ENCODE results near the gene IL6ST. TPM values are rescaled to one million over a fixed set of nuclear protein-coding genes. Genes with fewer than 3 reads are reported as not detected.

Gene IL6ST
- polyA plus RNA-seq, 1 donor (not counting 4 experiments of a cell fraction or from before 2014, with no cell fraction given): 41.3 TPM

DNA sequence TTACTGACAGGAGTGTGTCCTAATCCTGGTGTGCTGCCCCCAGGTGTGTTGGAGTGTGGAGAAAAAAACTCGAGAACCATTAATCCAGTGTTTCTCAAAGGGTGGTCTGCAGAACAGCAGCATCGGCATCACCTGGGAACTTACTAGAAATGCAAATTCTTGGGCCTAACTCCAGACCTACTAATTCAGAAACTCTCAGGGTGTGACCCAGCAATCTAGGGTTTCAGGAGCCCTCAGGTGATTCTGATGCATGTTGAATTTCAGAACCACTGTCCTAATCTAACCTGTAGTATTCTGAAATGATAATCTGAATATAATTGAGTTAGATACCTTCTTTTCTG is 30.0 kb upstream of the IL6ST start:
- H3K9me1 ChIP-seq (ENCODE audit: control insufficient read depth, extremely low read depth, insufficient read depth, low read length): no peaks in the 10 kb centered on the region
- H3K4me1 ChIP-seq (ENCODE audit: control insufficient read depth, extremely low read depth, insufficient read depth, low read length): peaks cover 4% of the 10 kb centered on the region
- H3K4me3 ChIP-seq (ENCODE audit: control insufficient read depth in 2 of 3, extremely low read depth in 1 of 3, insufficient read depth in 2 of 3, low read depth in 1 of 3, low read length in 3 of 3): no peak overlapping the region
- dilution Hi-C loops (cut with MboI; ENCODE audit: extremely low pct_ligation_motif_present, low sequenced_read_pairs): no loop called here
- no peak overlapping the region for H3K27ac ChIP-seq (ENCODE audit: control insufficient read depth, insufficient read depth, low read length)
- H3K9ac ChIP-seq (ENCODE audit: control insufficient read depth, extremely low read depth, insufficient read depth, low read length): no peak overlapping the region
- TF ChIP-seq EZH2 (IDR thresholded peaks at IDR 0.05; ENCODE audit: low read length) (no peak), CTCF (optimal IDR thresholded peaks at IDR 0.05 in 1 of 3, IDR thresholded peaks at IDR 0.05 in 1 of 3, conservative IDR thresholded peaks at IDR 0.05 in 1 of 3; ENCODE audit: extremely low read depth in 1 of 3, insufficient read depth in 2 of 3, low read length in 3 of 3) (no peak)
- no peak overlapping the region for H2AFZ ChIP-seq (ENCODE audit: control insufficient read depth, low read length)
- no peaks in the 10 kb centered on the region for H4K20me1 ChIP-seq (ENCODE audit: control insufficient read depth, extremely low read depth, insufficient read depth, low read length)
- no peaks in the 10 kb centered on the region for H3K79me2 ChIP-seq (ENCODE audit: control insufficient read depth, insufficient read depth, low read length)
- DNase-seq (ENCODE audit: low read depth, low spot score) (no peak), FAIRE-seq (no peak)
- H3K4me2 ChIP-seq (ENCODE audit: control insufficient read depth, extremely low read depth, insufficient read depth, low read depth, low read length): no peak overlapping the region
- H3K36me3 ChIP-seq (ENCODE audit: control insufficient read depth in 2 of 2, extremely low read depth in 1 of 2, insufficient read depth in 2 of 2, low read length in 2 of 2): no peaks in the 10 kb centered on the region
- no peaks in the 10 kb centered on the region for H3K27me3 ChIP-seq (ENCODE audit: control insufficient read depth, extremely low read depth, insufficient read depth, low read length)
- H3K9me3 ChIP-seq (ENCODE audit: control insufficient read depth, low read depth, low read length): no peaks in the 10 kb centered on the region

- no peak overlapping the region for H3K9ac ChIP-seq (ENCODE audit: control insufficient read depth, extremely low read depth, insufficient read depth, low read length)
- no peaks in the 10 kb centered on the region for H4K20me1 ChIP-seq (ENCODE audit: control insufficient read depth, extremely low read depth, insufficient read depth, low read length)
- DNase-seq (ENCODE audit: low read depth, low spot score) (no peak), FAIRE-seq (no peak)
- no peaks in the 10 kb centered on the region for H3K9me3 ChIP-seq (ENCODE audit: control insufficient read depth, low read depth, low read length)
- no peak overlapping the region for H3K4me2 ChIP-seq (ENCODE audit: control insufficient read depth, extremely low read depth, insufficient read depth, low read depth, low read length)
- dilution Hi-C loops (cut with MboI; ENCODE audit: extremely low pct_ligation_motif_present, low sequenced_read_pairs): no loop called here
- no peak overlapping the region for H3K4me3 ChIP-seq (ENCODE audit: control insufficient read depth in 2 of 3, extremely low read depth in 1 of 3, insufficient read depth in 2 of 3, low read depth in 1 of 3, low read length in 3 of 3)
- H3K9me1 ChIP-seq (ENCODE audit: control insufficient read depth, extremely low read depth, insufficient read depth, low read length): no peaks in the 10 kb centered on the region
- H3K27ac ChIP-seq (ENCODE audit: control insufficient read depth, insufficient read depth, low read length): no peak overlapping the region
- no peaks in the 10 kb centered on the region for H3K36me3 ChIP-seq (ENCODE audit: control insufficient read depth in 2 of 2, extremely low read depth in 1 of 2, insufficient read depth in 2 of 2, low read length in 2 of 2)
- no peak overlapping the region for H2AFZ ChIP-seq (ENCODE audit: control insufficient read depth, low read length)
- H3K4me1 ChIP-seq (ENCODE audit: control insufficient read depth, extremely low read depth, insufficient read depth, low read length): peaks cover 4% of the 10 kb centered on the region
- H3K79me2 ChIP-seq (ENCODE audit: control insufficient read depth, insufficient read depth, low read length): no peaks in the 10 kb centered on the region
- TF ChIP-seq CTCF (optimal IDR thresholded peaks at IDR 0.05 in 1 of 3, IDR thresholded peaks at IDR 0.05 in 1 of 3, conservative IDR thresholded peaks at IDR 0.05 in 1 of 3; ENCODE audit: extremely low read depth in 1 of 3, insufficient read depth in 2 of 3, low read length in 3 of 3): no peak
- no peaks in the 10 kb centered on the region for H3K27me3 ChIP-seq (ENCODE audit: control insufficient read depth, extremely low read depth, insufficient read depth, low read length)
Measured at GRCh38 chr5:56023296-56023695, 28.5 kb upstream of the IL6ST start.

Measured in keratinocyte (primary cell).